ENCODE measurements around the gene NGEF. TPM values are rescaled to one million over a fixed set of nuclear protein-coding genes. Genes with fewer than 3 reads are reported as not detected.

The NGEF gene
- total RNA-seq, 1 experiment from 2014 or later = 5.4 TPM

DNA sequence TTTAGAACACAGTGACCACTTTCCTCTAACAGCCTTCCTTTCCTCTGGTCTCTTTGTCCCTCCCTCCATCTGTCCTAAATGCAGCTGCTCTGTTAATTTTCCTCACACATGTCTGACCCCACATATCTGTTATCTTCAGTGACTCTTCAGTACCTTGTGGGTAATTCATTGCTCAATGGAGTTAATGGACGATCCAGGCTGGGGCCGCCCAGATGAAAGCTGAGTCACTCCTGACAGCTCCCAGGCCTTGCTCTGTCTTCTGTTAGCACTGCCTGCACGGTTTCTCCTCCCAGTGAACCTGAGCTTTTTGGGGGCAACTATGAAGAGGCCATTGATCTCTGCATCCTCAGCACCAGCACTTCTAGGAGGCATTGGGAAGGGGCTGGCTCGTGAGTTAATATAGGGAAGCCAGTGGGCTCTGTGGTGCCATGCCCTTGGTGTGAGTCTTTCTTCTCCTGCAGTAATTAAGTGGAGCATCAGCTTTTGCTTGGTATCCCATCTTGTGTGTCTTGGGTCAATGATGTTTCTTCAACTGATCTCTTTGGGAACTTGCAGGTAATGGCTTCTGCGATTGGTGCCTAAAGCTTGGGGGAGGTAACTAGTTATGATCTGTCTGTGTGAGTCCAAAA lies 75.7 kb downstream of the NGEF start (continued):
- TF ChIP-seq CBFB (CRISPR knock-in tag; IDR thresholded peaks at IDR 0.05; ENCODE audit: low read depth) (no peak), PRRX2 (CRISPR knock-in tag; IDR thresholded peaks at IDR 0.05) (no peak)
- TF ChIP-seq, protein P1, sequence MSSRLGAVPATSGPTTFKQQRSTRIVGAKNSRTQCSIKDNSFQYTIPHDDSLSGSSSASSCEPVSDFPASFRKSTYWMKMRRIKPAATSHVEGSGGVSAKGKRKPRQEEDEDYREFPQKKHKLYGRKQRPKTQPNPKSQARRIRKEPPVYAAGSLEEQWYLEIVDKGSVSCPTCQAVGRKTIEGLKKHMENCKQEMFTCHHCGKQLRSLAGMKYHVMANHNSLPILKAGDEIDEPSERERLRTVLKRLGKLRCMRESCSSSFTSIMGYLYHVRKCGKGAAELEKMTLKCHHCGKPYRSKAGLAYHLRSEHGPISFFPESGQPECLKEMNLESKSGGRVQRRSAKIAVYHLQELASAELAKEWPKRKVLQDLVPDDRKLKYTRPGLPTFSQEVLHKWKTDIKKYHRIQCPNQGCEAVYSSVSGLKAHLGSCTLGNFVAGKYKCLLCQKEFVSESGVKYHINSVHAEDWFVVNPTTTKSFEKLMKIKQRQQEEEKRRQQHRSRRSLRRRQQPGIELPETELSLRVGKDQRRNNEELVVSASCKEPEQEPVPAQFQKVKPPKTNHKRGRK (CRISPR knock-in tag; IDR thresholded peaks at IDR 0.05; ENCODE audit: borderline replicate concordance) = no peak

DNA sequence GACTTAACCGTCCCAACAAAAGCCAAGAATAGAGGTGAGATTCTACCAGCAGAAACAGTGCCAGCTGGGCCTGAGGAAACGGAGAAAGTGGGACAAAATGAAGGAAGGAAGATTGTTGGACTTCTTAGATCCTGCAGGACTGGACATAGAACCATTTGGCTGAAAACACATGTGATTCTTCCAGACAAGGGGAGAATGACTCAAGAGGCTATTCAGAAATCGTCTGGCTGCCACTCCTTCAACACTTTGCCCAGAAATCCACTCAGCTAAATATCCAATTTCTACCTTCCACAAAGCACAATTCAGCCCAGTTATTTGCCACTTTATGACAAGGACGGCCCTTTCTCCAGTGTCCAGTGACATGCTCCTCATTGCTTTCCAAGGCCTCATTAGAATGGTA lies 81.4 kb downstream of the NGEF start:
- ChIA-PET POLR2A (no interaction called here), CTCF (no interaction called here)
- no peak overlapping the region for H3K4me3 Mint-ChIP-seq
- ATAC-seq (no peak), DNase-seq (ENCODE audit: low spot score) (no peak)
- TF ChIP-seq, protein P2, sequence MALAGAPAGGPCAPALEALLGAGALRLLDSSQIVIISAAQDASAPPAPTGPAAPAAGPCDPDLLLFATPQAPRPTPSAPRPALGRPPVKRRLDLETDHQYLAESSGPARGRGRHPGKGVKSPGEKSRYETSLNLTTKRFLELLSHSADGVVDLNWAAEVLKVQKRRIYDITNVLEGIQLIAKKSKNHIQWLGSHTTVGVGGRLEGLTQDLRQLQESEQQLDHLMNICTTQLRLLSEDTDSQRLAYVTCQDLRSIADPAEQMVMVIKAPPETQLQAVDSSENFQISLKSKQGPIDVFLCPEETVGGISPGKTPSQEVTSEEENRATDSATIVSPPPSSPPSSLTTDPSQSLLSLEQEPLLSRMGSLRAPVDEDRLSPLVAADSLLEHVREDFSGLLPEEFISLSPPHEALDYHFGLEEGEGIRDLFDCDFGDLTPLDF (CRISPR knock-in tag; IDR thresholded peaks at IDR 0.05) = no peak
- TF ChIP-seq GTF2I (CRISPR knock-in tag; conservative IDR thresholded peaks at IDR 0.05) (no peak), ZNF263 (CRISPR knock-in tag; IDR thresholded peaks at IDR 0.05; ENCODE audit: low read depth) (no peak), SP1 (CRISPR knock-in tag; conservative IDR thresholded peaks at IDR 0.05) (no peak)
- TF ChIP-seq, protein P3, sequence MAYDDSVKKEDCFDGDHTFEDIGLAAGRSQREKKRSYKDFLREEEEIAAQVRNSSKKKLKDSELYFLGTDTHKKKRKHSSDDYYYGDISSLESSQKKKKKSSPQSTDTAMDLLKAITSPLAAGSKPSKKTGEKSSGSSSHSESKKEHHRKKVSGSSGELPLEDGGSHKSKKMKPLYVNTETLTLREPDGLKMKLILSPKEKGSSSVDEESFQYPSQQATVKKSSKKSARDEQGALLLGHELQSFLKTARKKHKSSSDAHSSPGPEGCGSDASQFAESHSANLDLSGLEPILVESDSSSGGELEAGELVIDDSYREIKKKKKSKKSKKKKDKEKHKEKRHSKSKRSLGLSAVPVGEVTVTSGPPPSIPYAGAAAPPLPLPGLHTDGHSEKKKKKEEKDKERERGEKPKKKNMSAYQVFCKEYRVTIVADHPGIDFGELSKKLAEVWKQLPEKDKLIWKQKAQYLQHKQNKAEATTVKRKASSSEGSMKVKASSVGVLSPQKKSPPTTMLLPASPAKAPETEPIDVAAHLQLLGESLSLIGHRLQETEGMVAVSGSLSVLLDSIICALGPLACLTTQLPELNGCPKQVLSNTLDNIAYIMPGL (CRISPR knock-in tag; IDR thresholded peaks at IDR 0.05) = no peak
- H3K27ac Mint-ChIP-seq = no peak overlapping the region
- no peaks in the 10 kb centered on the region for H3K36me3 Mint-ChIP-seq
- H3K27me3 Mint-ChIP-seq (ENCODE audit: low read depth) = peaks cover 50% of the 10 kb centered on the region
- H3K9me3 Mint-ChIP-seq = no peaks in the 10 kb centered on the region
- peaks cover 10% of the 10 kb centered on the region for H3K4me1 Mint-ChIP-seq

DNA sequence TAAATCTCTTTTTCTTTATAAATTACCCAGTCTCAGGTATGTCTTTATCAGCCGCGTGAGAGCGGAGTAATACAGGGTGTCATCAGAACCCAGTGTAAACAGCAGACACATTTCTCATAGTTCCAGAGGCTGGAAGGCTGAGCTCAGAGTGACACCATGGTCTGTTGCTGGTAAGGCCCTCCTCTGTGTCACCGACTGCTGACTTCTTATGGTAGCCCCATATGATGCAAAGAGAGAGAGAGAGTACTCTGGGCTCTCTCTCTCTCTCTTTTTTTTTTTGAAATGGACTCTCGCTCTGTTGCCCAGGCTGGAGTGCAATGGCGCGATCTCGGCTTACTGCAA lies 83.0 kb downstream of the NGEF start:
- POLR2A ChIA-PET = no interaction called here
- no peaks in the 10 kb centered on the region for H3K36me3 Mint-ChIP-seq
- no peak overlapping the region for H3K4me3 Mint-ChIP-seq
- no peaks in the 10 kb centered on the region for H3K9me3 Mint-ChIP-seq
- TF ChIP-seq TP53 (CRISPR knock-in tag; IDR thresholded peaks at IDR 0.05) (no peak), NR2C2 (CRISPR knock-in tag; IDR thresholded peaks at IDR 0.05) (no peak), JAZF1 (CRISPR knock-in tag; IDR thresholded peaks at IDR 0.05) (no peak), RORB (CRISPR knock-in tag; IDR thresholded peaks at IDR 0.05) (no peak), ZNF138 (CRISPR knock-in tag; conservative IDR thresholded peaks at IDR 0.05) (no peak), NFYB (CRISPR knock-in tag; conservative IDR thresholded peaks at IDR 0.05; ENCODE audit: low read depth) (no peak)
- TF ChIP-seq, protein P4, sequence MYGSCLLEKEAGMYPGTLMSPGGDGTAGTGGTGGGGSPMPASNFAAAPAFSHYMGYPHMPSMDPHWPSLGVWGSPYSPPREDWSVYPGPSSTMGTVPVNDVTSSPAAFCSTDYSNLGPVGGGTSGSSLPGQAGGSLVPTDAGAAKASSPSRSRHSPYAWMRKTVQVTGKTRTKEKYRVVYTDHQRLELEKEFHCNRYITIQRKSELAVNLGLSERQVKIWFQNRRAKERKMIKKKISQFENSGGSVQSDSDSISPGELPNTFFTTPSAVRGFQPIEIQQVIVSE (CRISPR knock-in tag; IDR thresholded peaks at IDR 0.05; ENCODE audit: borderline replicate concordance) = no peak
- TF ChIP-seq, protein P5, sequence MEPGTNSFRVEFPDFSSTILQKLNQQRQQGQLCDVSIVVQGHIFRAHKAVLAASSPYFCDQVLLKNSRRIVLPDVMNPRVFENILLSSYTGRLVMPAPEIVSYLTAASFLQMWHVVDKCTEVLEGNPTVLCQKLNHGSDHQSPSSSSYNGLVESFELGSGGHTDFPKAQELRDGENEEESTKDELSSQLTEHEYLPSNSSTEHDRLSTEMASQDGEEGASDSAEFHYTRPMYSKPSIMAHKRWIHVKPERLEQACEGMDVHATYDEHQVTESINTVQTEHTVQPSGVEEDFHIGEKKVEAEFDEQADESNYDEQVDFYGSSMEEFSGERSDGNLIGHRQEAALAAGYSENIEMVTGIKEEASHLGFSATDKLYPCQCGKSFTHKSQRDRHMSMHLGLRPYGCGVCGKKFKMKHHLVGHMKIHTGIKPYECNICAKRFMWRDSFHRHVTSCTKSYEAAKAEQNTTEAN (CRISPR knock-in tag; IDR thresholded peaks at IDR 0.05) = no peak
- TF ChIP-seq, protein P6, sequence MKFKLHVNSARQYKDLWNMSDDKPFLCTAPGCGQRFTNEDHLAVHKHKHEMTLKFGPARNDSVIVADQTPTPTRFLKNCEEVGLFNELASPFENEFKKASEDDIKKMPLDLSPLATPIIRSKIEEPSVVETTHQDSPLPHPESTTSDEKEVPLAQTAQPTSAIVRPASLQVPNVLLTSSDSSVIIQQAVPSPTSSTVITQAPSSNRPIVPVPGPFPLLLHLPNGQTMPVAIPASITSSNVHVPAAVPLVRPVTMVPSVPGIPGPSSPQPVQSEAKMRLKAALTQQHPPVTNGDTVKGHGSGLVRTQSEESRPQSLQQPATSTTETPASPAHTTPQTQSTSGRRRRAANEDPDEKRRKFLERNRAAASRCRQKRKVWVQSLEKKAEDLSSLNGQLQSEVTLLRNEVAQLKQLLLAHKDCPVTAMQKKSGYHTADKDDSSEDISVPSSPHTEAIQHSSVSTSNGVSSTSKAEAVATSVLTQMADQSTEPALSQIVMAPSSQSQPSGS (CRISPR knock-in tag; IDR thresholded peaks at IDR 0.05; ENCODE audit: borderline replicate concordance, low read depth) = no peak
- no peak for DNase-seq (ENCODE audit: low spot score)
- CTCF ChIA-PET = interaction anchor here (0.5 to 0.6 kb wide), 2 partner anchors 50 to 55 kb away, joined by 3 read pairs; no protein-coding TSS in a partner anchor
- no peak for ATAC-seq
- H3K27ac Mint-ChIP-seq = no peak overlapping the region
- H3K4me1 Mint-ChIP-seq = peaks cover 21% of the 10 kb centered on the region
- peaks cover 66% of the 10 kb centered on the region for H3K27me3 Mint-ChIP-seq (ENCODE audit: low read depth)
